Fibroblast of pulmonary artery (primary cell): ENCODE measurements around the gene CMSS1.

ENCODE experiments used
- DNase-seq: peaks from one replicate; pipeline ENCODE4 v3.0.0-alpha.2; 2010; ENCODE audit warnings: low read depth
- H3K4me3 ChIP-seq: replicated peaks from 2 replicates; pipeline ENCODE4 v1.5.1; 2011; ENCODE audit warnings: low read depth, mild to moderate bottlenecking, control low read depth, low read length, moderate library complexity
- CTCF ChIP-seq: IDR thresholded peaks from 2 replicates; pipeline ENCODE4 v1.5.1; 2011; ENCODE audit warnings: mild to moderate bottlenecking, control low read depth, low read length, inconsistent platforms; ENCODE audit errors: missing control alignments

CMSS1 gene

GRCh38 chr3:99984139-99984538 lies 166.5 kb downstream of the CMSS1 start:
- no peak for TF ChIP-seq CTCF
- no peak overlapping the region for H3K4me3 ChIP-seq

GRCh38 chr3:99984668-99985067 lies 167.0 kb downstream of the CMSS1 start:
- no peak for TF ChIP-seq CTCF
- no peak overlapping the region for H3K4me3 ChIP-seq
- DNase-seq: no peak

More at GRCh38 chr3:99984139-99984538, 166.5 kb downstream of the CMSS1 start:
- DNase-seq: no peak

- H3K4me3 ChIP-seq: no peak overlapping the region
- no peak for TF ChIP-seq CTCF
- DNase-seq: no peak
Observed at GRCh38 chr3:99990179-99990578, 172.5 kb downstream of the CMSS1 start.

- H3K4me3 ChIP-seq: no peak overlapping the region
- DNase-seq: peak; percentile 91
Observed at GRCh38 chr3:99997293-99997692, 179.6 kb downstream of the CMSS1 start.

GRCh38 chr3:99999536-99999935 lies 181.9 kb downstream of the CMSS1 start:
- no peak for TF ChIP-seq CTCF
- H3K4me3 ChIP-seq: no peak overlapping the region
- DNase-seq: peak; percentile 35

More at GRCh38 chr3:99997293-99997692, 179.6 kb downstream of the CMSS1 start:
- TF ChIP-seq CTCF: no peak

GRCh38 chr3:100001083-100001482 lies 183.4 kb downstream of the CMSS1 start:
- TF ChIP-seq CTCF: no peak
- H3K4me3 ChIP-seq: no peak overlapping the region
- DNase-seq: no peak

GRCh38 chr3:100001526-100002270 lies 184.0 kb downstream of the CMSS1 start:
- TF ChIP-seq CTCF: no peak
- no peak for DNase-seq
- H3K4me3 ChIP-seq: no peak overlapping the region
